NCI-H524 (cell line): ENCODE results near the gene SLCO1C1.
A peak's percentile ranks its signal among the peaks of the same experiment; 100 is the strongest.
"Not testable (repeated sequence)": the region's sequence is repeated elsewhere in the genome, so short reads cannot be mapped to it uniquely, and the experiment has no call there.

Experiments
- DNase-seq, 2 experiments: peaks; one replicate each; lab custom pipeline; 2025; lab: John Stamatoyannopoulos, UW

The SLCO1C1 gene

GRCh38 chr12:20695232-20695631 is at the start of gene SLCO1C1:
Gene SLCO1C1, plus strand, starts transcription at chr12:20695332. Its CDS starts 4,245 bp downstream, at chr12:20699577.
- no peak for DNase-seq

- peak in 1 of 2 experiments; percentile 38 for DNase-seq
Measured at GRCh38 chr12:20646239-20646827, 48.8 kb upstream of the SLCO1C1 start.

DNA sequence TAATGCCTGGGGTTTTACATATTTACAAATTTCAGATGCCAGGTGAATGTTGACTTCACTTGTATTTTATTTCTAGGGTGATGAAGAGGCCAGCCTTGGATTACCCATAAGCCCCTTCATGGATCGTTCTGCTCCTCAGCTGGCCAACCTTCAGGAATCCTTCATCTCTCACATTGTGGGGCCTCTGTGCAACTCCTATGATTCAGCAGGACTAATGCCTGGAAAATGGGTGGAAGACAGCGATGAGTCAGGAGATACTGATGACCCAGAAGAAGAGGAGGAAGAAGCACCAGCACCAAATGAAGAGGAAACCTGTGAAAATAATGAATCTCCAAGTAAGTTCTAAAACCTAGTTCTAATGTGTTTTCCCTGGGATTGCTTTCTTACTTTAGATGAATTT is 41.3 kb upstream of the SLCO1C1 start:
- DNase-seq: no peak

DNA sequence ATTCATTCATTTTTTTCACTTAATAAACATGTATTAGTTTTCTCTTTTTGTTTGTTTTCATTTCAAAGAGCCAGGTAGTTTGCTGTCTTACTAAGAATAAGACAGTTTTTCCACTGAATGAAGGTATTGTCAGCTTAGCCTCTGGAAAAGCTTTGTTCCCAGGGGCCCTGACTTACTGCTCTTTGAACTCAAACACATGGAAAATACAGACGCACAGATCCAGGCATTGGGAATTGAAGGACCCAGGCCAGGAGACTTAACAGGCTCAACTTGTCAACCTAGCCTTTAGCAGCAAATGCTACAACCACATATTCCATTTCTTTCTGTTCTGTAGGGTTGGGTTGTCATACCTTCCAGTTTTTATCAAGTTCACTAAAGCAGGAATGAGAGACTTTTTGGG is 38.5 kb upstream of the SLCO1C1 start:
- no peak for DNase-seq

- DNase-seq: no peak
Measured at GRCh38 chr12:20657496-20657895, 37.6 kb upstream of the SLCO1C1 start.

- no peak for DNase-seq
Measured at GRCh38 chr12:20681334-20681733, 13.8 kb upstream of the SLCO1C1 start.

- DNase-seq: no peak
Measured at GRCh38 chr12:20696181-20696905, 1.2 kb downstream of the SLCO1C1 start.

DNA sequence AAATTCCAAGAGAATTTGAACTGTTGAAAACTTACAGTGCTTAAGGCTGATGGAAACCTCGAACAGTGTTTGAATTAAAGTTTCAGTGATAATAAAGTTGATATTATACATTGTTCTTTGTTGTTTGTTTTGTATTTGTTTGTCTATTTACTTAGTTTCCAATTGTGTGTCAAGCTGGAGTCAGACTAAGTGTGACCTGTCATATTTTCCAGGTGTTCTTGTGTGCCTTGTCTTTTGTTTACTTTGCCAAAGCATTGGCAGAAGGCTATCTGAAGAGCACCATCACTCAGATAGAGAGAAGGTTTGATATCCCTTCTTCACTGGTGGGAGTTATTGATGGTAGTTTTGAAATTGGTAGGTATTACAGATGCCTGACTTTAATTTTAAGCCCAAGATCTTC is 6.0 kb downstream of the SLCO1C1 start:
- no peak for DNase-seq

- no peak for DNase-seq
Measured at GRCh38 chr12:20704860-20705259, 9.7 kb downstream of the SLCO1C1 start.

GRCh38 chr12:20711846-20712245 is 16.7 kb downstream of the SLCO1C1 start:
- no peak for DNase-seq

GRCh38 chr12:20716037-20716436 is 20.9 kb downstream of the SLCO1C1 start:
- DNase-seq: no peak

DNA sequence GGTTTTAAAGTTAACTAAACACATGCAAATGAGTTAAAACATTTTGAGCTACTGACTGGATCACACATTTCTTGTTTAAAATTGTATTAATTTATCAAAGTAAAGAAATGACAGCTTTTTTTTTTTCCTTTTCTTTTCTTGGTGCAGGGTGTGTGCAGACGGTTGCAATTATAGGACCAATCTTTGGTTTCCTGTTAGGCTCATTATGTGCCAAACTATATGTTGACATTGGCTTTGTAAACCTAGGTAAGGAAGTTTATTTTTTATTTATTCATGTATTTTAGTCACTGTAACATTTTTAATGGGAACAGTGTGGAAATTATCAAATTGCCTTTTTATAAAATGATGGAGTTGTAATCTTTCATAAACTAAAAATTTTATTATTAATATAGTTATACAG is 21.9 kb downstream of the SLCO1C1 start:
- no peak for DNase-seq

DNA sequence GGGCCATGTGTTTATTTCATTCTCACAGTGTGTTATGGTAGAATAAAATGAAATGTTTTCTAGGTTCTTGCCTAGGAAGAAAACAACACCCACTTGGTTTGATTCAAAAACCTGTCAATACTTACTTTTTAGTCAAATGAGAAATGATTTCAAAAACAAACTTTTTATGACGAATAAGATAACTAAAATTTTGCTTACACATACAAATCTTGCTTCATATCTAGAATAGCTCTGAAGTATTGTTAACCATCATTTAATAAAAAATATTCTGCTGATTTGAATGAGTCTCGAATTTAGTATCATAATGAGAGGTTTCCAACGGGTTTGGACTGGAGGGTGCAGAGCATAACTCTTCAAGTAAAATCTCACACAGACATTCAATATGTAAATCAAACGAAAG is 23.2 kb downstream of the SLCO1C1 start:
- no peak for DNase-seq

- no peak for DNase-seq
Measured at GRCh38 chr12:20722142-20722541, 27.0 kb downstream of the SLCO1C1 start.

- no peak for DNase-seq
Measured at GRCh38 chr12:20731274-20731673, 36.1 kb downstream of the SLCO1C1 start.

GRCh38 chr12:20740972-20741371 is 45.8 kb downstream of the SLCO1C1 start:
- DNase-seq: no peak

GRCh38 chr12:20748198-20748597 is 53.1 kb downstream of the SLCO1C1 start:
- no peak for DNase-seq

DNA sequence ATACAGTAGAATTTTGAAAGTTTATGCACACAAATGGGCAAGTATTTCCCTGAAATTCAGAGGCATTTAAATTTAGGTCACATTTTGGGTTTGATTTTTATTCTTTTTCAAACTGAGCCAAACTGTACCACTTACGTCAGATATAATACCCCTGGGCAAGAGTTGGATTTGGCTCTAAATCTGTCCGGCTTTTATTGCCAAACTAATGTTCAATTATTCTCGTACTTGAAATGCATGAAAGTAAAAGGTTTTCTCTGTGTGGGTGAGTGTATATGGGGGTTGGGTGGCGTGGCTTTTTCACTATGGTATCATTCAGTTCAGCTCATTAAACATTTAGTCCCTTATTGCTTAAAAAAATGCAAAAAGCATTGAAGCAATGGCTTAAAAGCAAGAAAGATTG is 55.9 kb downstream of the SLCO1C1 start:
- no peak for DNase-seq

DNA sequence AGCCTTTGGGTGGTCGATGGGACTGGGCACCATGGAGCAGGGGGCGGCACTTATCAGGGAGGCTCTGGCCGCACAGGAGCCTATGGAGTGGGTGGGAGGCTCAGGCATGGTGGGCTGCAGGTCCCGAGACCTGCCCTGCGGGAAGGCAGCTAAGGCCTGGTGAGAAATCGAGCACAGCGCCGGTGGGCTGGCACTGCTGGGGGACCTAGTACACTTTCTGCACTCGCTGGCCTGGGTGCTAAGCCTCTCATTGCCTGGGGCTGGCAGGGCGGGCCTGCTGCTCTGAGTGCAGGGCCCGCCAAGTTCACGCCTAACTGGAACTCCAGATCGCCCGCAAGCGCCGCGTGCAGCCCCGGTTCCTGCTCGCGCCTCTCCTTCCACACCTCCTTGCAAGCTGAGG is 82.3 kb downstream of the SLCO1C1 start:
- no peak for DNase-seq

GRCh38 chr12:20778969-20779368 is 83.8 kb downstream of the SLCO1C1 start:
- DNase-seq: no peak

DNA sequence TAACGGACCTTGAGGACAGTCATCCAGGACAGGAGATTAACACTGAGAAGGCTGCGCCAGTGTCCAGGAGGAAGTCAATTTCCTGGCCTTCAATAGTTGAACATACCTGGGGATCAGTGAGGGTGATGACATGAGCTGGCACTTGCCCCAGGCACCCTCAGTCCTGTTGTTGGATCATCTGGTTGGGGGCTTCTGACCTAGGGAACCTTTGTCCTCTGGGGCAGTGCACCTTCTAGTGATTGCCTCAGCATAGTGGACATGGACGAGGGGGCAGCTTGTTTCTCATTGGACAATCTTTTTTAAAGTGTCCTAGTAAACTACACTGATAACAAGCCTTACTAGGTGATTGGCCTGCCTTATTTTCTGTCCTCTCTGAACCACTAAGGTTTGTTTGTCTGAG is 84.8 kb downstream of the SLCO1C1 start:
- DNase-seq: not testable (repeated sequence)

DNA sequence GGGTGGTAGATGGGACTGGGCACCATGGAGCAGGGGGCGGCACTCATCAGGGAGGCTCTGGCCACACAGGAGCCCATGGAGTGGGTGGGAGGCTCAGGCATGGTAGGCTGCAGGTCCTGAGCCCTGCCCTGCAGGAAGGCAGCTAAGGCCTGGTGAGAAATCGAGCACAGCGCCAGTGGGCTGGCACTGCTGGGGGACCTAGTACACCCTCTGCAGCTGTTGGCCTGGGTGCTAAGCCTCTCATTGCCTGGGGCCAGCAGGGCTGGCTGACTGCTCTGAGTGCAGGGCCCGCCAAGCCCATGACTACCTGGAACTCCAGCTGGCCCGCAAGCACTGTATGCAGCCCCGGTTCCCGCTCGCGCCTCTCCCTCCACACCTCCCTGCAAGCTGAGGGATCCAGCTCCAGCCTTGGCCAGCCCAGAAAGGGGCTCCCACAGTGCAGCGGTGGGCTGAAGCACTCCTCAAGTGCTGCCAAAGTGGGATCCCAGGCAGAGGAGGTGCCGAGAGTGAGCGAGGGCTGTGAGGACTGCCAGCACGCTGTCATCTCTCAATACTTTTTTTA is 88.7 kb downstream of the SLCO1C1 start:
- DNase-seq: not testable (repeated sequence)

DNA sequence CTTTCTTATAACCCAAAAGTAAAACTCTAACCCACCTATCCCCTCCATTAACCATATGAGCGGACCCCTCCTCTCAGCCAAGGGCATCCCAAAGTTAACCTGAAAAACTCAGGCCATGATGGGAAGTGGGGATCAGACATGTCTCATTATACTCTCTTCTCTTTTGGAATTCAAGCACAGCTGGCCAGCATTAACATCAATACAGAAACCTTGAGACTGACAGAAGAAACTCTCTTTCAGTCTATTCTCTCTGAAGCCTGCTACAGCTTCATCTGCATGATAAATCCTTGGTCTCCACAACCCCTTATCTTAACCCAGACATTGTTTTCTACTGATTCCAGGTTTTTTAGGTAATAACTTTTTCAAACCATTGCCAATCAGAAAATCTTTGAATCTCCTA is 97.8 kb downstream of the SLCO1C1 start:
- no peak for DNase-seq

GRCh38 chr12:20798554-20798953 is 103.4 kb downstream of the SLCO1C1 start:
- peak in 1 of 2 experiments; percentile 5 for DNase-seq
